HUDEP-2 (cell line): ENCODE results near the gene HOXB13.

ENCODE experiments used
- DNase-seq, 76 experiments: peaks; one replicate each; lab custom pipeline; 2025; ENCODE audit not compliant: unreplicated experiment in 76 of 76; lab: John Stamatoyannopoulos, UW

The HOXB13 gene

GRCh38 chr17:48728232-48729231 lies at the start of gene HOXB13:
Gene HOXB13, minus strand, starts transcription at chr17:48728750. Its CDS starts 157 bp downstream, at chr17:48728593.
- DNase-seq, result no peak

DNA sequence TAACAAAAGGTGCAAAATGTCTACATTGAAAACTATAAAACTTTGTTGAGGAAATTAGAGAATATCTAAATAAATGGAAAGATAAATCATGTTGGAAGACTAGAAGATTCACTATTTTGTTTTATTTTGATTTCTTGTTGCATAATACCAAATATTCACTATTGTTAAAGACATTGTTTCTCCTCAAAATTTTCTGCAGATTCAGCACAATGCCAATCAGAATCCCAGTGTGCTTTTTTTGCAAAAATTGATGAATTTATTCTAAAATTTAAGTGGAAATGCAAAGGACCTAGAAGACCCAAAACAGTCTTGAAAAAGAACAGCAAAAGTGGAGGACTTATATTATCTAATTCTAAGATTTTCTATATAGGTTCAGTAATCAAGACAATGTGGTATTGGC lies 48.1 kb upstream of the HOXB13 start:
- no peak for DNase-seq

DNA sequence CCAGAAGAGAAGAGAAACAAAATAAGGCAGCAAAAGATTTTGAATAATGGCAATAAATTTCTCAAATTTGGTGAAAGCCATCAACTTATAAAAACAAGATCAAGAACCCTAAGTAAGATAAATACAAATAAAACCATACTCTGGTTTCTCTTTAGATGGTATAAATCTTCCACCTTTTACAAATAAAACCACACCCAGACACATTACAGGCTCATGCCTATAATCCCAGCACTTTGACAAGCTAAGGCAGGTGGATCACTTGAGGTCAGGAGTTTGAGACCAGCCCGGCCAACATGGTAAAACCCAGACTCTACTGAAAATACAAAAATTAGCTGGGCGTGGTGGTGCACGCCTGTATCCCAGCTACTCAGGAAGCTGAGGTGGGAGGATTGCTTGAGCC lies 44.7 kb upstream of the HOXB13 start:
- no peak for DNase-seq

DNA sequence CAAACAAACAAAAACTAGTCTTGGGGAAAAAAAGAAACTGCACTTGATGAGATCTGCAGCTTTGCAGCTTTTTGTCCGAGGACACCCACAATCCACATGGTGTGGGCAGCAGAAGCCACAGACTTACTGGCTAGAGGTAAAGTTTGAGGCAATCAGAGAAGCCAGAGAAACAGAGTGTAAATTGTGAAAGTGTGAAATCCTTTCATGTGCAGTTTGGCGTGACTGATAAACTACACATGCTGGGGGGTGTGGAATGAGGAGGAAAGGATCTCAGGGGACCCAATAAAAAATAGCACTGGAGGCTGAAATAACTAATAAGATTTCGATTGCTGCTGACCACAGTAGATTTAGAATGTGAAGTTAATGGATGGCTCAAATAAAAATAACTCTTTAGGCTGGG lies 42.4 kb upstream of the HOXB13 start:
- no peak for DNase-seq

DNA sequence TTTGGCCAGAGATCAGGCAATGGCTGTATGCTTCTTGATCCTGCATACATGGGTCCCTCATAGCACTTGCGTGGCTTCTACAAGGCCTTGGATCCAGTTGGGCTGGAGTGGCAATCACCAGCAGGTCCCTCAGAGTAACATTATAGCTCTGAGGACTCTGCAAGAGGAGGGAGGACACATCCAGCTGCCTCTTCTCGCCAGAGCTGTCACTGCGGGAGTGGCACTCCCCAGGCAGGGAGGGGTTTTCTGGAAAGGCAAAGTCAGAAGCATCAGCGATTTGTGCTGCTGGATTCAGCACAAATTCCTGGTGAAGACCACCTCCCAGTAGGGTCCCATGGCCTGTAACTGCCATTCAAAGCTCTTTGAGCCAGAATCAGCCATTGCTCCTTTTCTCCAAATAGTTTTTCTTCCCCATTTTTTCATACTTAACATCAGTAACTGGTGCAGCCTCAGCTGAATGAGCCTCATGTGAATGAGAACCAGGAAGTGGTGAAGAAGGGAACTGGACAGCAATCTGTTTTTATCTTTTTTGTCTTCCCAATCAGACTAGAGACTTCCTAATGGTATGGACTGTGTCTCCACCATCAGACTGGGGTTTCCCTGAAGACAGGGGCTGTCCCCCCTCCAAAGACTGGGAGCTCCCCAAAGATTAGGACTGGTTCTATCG lies 40.6 kb upstream of the HOXB13 start:
- no peak for DNase-seq

- DNase-seq, result no peak
These were observed 38.8 kb upstream of the HOXB13 start for GRCh38 chr17:48767263-48767774.

- no peak for DNase-seq
These were observed 32.6 kb upstream of the HOXB13 start for GRCh38 chr17:48761114-48761513.

- DNase-seq, result no peak
These were observed 31.9 kb upstream of the HOXB13 start for GRCh38 chr17:48760411-48760810.

DNA sequence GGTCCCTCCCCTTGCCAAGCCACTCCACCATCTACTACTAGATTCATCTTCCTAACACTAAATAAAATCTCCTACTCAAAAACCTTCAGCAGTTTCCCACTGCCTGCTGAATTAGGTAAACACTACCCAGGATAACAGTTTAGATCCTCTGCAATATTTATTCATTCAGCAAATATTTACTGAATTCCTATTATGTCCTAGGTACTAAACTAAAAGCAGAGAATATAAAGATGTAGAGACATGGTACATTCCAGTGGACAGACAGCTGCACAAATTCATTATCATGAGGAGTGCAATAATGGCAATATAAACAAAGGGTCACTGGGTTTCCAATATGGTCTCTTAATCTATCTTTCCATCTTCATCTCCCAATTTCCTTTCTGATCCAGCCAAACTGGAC lies 30.7 kb upstream of the HOXB13 start:
- no peak for DNase-seq

- no peak for DNase-seq
These were observed 29.0 kb upstream of the HOXB13 start for GRCh38 chr17:48757524-48757961.

GRCh38 chr17:48756830-48757251 lies 28.3 kb upstream of the HOXB13 start:
- no peak for DNase-seq

DNA sequence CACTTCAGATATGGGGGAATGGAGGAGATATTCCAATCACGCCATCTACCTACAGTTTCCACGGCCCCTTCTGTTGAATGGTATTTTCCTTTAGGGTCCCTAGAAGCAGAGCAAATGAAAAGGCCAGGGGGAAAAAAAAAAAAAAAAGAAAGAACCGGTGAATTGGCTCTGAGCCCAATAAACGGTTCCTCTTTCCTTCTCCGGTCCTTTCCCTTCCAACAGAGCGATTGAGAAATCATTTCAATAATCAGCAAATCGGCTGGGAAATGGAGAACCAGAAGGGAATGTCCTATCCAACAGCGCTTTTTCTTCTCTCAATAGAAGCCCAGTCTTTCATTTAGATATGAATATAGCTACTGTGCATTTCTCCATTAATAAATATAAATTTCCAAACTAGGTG lies 26.8 kb upstream of the HOXB13 start:
- DNase-seq, result no peak

- DNase-seq, result no peak
These were observed 26.1 kb upstream of the HOXB13 start for GRCh38 chr17:48754500-48755261.

- no peak for DNase-seq
These were observed 25.4 kb upstream of the HOXB13 start for GRCh38 chr17:48753794-48754499.

- no peak for DNase-seq
These were observed 24.1 kb upstream of the HOXB13 start for GRCh38 chr17:48752399-48753288.

DNA sequence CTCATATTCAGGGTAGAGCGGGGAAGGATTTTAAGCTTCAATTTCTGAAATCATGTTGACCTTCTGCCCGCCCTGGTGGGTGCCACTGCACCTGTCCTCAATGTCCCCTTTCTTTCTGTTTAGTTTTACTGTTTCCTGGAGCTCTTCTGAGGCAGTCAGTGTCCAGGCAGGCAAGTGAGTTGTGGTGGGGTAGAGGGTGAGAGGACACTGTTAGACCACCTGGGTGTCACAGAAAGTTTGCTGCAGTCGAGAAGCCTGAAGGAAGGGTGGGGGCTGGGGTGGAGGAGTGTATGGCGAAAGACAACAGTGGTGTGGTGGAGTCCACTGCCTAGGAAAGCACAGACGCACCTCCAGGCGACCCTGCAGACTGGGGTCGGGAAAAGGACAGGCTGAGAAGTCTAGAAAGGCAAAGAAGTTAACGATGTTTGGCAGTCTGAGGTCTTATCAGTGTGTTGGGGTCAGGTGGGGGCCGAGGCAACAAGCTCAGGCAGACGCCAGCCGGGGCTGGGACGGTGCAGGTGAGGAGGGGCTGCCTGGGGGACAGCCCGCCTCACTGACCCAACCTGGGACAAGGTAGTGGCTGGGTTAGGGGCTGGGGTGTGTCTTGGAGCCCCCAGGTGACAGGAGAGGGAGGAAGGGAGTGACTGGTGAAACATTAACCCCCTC lies 23.3 kb upstream of the HOXB13 start:
- no peak for DNase-seq

DNA sequence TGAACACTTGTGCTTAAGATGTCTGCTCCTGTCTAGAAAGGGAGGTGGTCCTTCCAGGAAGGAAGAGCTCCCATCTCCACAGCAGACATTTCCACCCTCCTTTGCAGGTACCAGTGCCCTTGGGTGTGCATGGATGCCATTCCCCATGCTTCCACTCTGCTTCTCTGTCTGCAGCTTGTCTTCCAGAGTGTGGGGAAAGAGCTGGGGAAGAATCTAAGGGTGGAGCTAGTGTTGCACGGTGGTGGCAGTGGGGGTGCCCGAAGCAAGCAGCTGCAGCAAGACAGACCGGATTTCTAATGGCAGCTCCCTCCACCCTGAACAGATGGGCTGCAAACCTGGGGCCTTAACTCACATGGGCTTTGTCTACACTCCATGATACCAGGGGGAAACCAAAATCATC lies 22.6 kb upstream of the HOXB13 start:
- DNase-seq, result no peak

- no peak for DNase-seq
These were observed 21.3 kb upstream of the HOXB13 start for GRCh38 chr17:48749621-48750553.
